LNCaP clone FGC (cell line): ENCODE measurements around the gene CKM.
"Not testable (repeated sequence)": the region's sequence is repeated elsewhere in the genome, so short reads cannot be mapped to it uniquely, and the experiment has no call there.

Experiments
- DNase-seq: peaks from one replicate; pipeline ENCODE4 v3.0.0-alpha.2; 2011; ENCODE audit warnings: low read depth
- H3K4me3 ChIP-seq: 2 replicates; pipeline ENCODE4 v1.5.1; 2011; ENCODE audit warnings: mild to moderate bottlenecking, low read depth, low read length, control low read depth
- CTCF ChIP-seq: IDR thresholded peaks from 2 replicates; pipeline ENCODE4 v1.5.1; 2012; ENCODE audit warnings: mild to moderate bottlenecking; ENCODE audit not compliant: control insufficient read depth, insufficient read depth; ENCODE audit errors: extremely low read depth

CKM gene

GRCh38 chr19:45278087-45278486 lies 44.6 kb downstream of the CKM start:
- TF ChIP-seq CTCF, result no peak
- H3K4me3 ChIP-seq, result no peak overlapping the region
- DNase-seq, result no peak

- no peak overlapping the region for H3K4me3 ChIP-seq
- no peak for TF ChIP-seq CTCF
- DNase-seq, result no peak
Measured at GRCh38 chr19:45276284-45276687, 46.4 kb downstream of the CKM start.

GRCh38 chr19:45275370-45275971 lies 47.2 kb downstream of the CKM start:
- no peak overlapping the region for H3K4me3 ChIP-seq
- TF ChIP-seq CTCF, result no peak
- no peak for DNase-seq

GRCh38 chr19:45273521-45273855 lies 49.2 kb downstream of the CKM start:
- H3K4me3 ChIP-seq, result no peak overlapping the region
- TF ChIP-seq CTCF, result no peak
- no peak for DNase-seq

GRCh38 chr19:45271735-45272108 lies 51.0 kb downstream of the CKM start:
- TF ChIP-seq CTCF, result no peak
- DNase-seq, result no peak

GRCh38 chr19:45271098-45271734 lies 51.5 kb downstream of the CKM start:
- TF ChIP-seq CTCF, result no peak
- no peak overlapping the region for H3K4me3 ChIP-seq
- DNase-seq, result no peak

More at GRCh38 chr19:45271735-45272108, 51.0 kb downstream of the CKM start:
- no peak overlapping the region for H3K4me3 ChIP-seq

- not testable (repeated sequence) for H3K4me3 ChIP-seq, DNase-seq
Measured at GRCh38 chr19:45269939-45270338, 52.7 kb downstream of the CKM start.
